Measurements from ENCODE around the gene TMEM50B. TPM values are rescaled to one million over a fixed set of nuclear protein-coding genes. Genes with fewer than 3 reads are reported as not detected.

Gene TMEM50B
- total and polyA plus RNA-seq, 8 donors = 45.6 to 92.8 (median 56.3) TPM

DNA sequence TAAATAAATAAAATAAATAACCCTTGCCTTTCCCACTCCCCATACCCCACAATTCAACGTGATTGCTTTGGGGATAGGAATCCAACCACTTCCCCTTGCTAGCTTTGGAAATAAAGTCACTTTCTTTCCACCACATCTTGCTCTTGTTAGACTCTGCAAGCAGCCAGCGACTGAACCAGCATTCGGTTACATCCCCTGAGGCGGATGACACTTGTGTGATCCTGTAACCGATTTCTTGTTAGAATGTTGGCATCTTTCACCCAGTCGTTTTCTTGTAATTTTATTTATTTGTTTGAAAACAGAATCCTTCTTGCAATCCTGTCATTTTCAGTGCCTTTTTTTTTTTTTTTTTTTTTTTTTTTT is 78.2 kb downstream of the TMEM50B start:
- DNase-seq = no peak
- Histone ChIP-seq H3K4me1 (peaks cover 19 to 64% of the 10 kb centered on the region in 2 donors), H3K27ac (peak overlapping the region; percentile 96 to 99), H3K27me3 (no peaks in the 10 kb centered on the region), H3K36me3 (peaks cover 0 to 9% of the 10 kb centered on the region in 2 donors), H3K9me3 (no peaks in the 10 kb centered on the region), H3K4me3 (no peak overlapping the region)
- intact Hi-C loops (cut with DNase I) = no loop called here
- TF ChIP-seq, protein P1, sequence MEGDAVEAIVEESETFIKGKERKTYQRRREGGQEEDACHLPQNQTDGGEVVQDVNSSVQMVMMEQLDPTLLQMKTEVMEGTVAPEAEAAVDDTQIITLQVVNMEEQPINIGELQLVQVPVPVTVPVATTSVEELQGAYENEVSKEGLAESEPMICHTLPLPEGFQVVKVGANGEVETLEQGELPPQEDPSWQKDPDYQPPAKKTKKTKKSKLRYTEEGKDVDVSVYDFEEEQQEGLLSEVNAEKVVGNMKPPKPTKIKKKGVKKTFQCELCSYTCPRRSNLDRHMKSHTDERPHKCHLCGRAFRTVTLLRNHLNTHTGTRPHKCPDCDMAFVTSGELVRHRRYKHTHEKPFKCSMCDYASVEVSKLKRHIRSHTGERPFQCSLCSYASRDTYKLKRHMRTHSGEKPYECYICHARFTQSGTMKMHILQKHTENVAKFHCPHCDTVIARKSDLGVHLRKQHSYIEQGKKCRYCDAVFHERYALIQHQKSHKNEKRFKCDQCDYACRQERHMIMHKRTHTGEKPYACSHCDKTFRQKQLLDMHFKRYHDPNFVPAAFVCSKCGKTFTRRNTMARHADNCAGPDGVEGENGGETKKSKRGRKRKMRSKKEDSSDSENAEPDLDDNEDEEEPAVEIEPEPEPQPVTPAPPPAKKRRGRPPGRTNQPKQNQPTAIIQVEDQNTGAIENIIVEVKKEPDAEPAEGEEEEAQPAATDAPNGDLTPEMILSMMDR (IDR thresholded peaks at IDR 0.05) = no peak
- no peak for ATAC-seq

Other genes with a start within 250 kb of the TMEM50B start
- 10 to 100 TPM; 42.3 to 48.2 TPM for gene IL10RB, start 213.6 kb downstream of the TMEM50B start, total RNA-seq
- gene IL10RB, start 213.6 kb downstream of the TMEM50B start, polyA plus RNA-seq (ENCODE audit: insufficient read length in 6 of 6) = 10 to 100 TPM; 24.0 to 32.5 (median 27.9) TPM
- 10 to 100 TPM; 63.4 to 71.3 TPM for gene IFNAR1, start 155.0 kb downstream of the TMEM50B start, total RNA-seq
- gene IFNAR1, start 155.0 kb downstream of the TMEM50B start, polyA plus RNA-seq (ENCODE audit: insufficient read length in 6 of 6) = 10 to 100 TPM; 29.2 to 35.7 (median 32.4) TPM
- gene IFNGR2, start 76.6 kb downstream of the TMEM50B start, total RNA-seq = 100 to 1,000 TPM in 1 of 2 donors, 10 to 100 TPM in 1; 90.8 to 116 TPM
- gene IFNGR2, start 76.6 kb downstream of the TMEM50B start, polyA plus RNA-seq (ENCODE audit: insufficient read length in 6 of 6) = 10 to 100 TPM; 67.9 to 78.1 (median 70.5) TPM
- gene DNAJC28, start 11.7 kb upstream of the TMEM50B start, total RNA-seq = 1 to 10 TPM; 1.2 to 1.6 TPM
- 1 to 10 TPM; 3.1 to 4.3 (median 3.7) TPM for gene DNAJC28, start 11.7 kb upstream of the TMEM50B start, polyA plus RNA-seq (ENCODE audit: insufficient read length in 6 of 6)
- gene GART, start 62.1 kb upstream of the TMEM50B start, total RNA-seq = 10 to 100 TPM; 57.7 to 76.9 TPM
- gene GART, start 62.1 kb upstream of the TMEM50B start, polyA plus RNA-seq (ENCODE audit: insufficient read length in 6 of 6) = 10 to 100 TPM; 73.2 to 84.1 (median 82.0) TPM
- 100 to 1,000 TPM; 237 to 299 TPM for gene SON, start 63.1 kb upstream of the TMEM50B start, total RNA-seq
- 100 to 1,000 TPM; 389 to 454 (median 427) TPM for gene SON, start 63.1 kb upstream of the TMEM50B start, polyA plus RNA-seq (ENCODE audit: insufficient read length in 6 of 6)
- 10 to 100 TPM; 14.3 to 15.1 TPM for gene DONSON, start 108.7 kb upstream of the TMEM50B start, total RNA-seq
- 10 to 100 TPM; 35.5 to 51.2 (median 39.8) TPM for gene DONSON, start 108.7 kb upstream of the TMEM50B start, polyA plus RNA-seq (ENCODE audit: insufficient read length in 6 of 6)
- 10 to 100 TPM; 21.8 to 27.9 TPM for gene CRYZL1, start 161.8 kb upstream of the TMEM50B start, total RNA-seq
- gene CRYZL1, start 161.8 kb upstream of the TMEM50B start, polyA plus RNA-seq (ENCODE audit: insufficient read length in 6 of 6) = 10 to 100 TPM; 59.4 to 84.5 (median 66.5) TPM
- gene ITSN1, start 162.5 kb upstream of the TMEM50B start, total RNA-seq = 10 to 100 TPM; 38.9 to 44.5 TPM
- gene ITSN1, start 162.5 kb upstream of the TMEM50B start, polyA plus RNA-seq (ENCODE audit: insufficient read length in 6 of 6) = 10 to 100 TPM; 47.7 to 59.1 (median 51.6) TPM